ENCODE measurements around the gene NF1. TPM values are rescaled to one million over a fixed set of nuclear protein-coding genes. Genes with fewer than 3 reads are reported as not detected.
A peak's percentile ranks its signal among the peaks of the same experiment; 100 is the strongest.
"Not testable (repeated sequence)": the region's sequence is repeated elsewhere in the genome, so short reads cannot be mapped to it uniquely, and the experiment has no call there.

NF1 gene
- total RNA-seq (2014; rRNA removed; shearing (Covaris generic)) = 25.1 and 26.5 TPM in 2 replicates
- 32.0 and 38.9 TPM in 2 replicates for polyA plus RNA-seq (2015; cell fraction: cytosol; rRNA removed)
- 24.8 and 25.8 TPM in 2 replicates for polyA plus RNA-seq (2015; cell fraction: nucleus; rRNA removed)

GRCh38 chr17:31094600-31095235 lies at the start of gene NF1:
TSS of gene NF1 (plus strand) at chr17:31094977. CDS start at chr17:31095310, 333 bp downstream.
- DNase-seq (ENCODE audit: low read depth, low spot score) = peak; percentile 96
- in situ Hi-C loops (cut with HindIII; ENCODE audit: low pct_unique_long_range_greater_than_20kb, low sequenced_read_pairs) = no loop called here

- DNase-seq (ENCODE audit: low read depth, low spot score); in situ Hi-C loops (cut with HindIII; ENCODE audit: low pct_unique_long_range_greater_than_20kb, low sequenced_read_pairs): not testable (repeated sequence)
Measured at GRCh38 chr17:31046856-31047425, 47.8 kb upstream of the NF1 start.

GRCh38 chr17:31048142-31048541 lies 46.6 kb upstream of the NF1 start:
- in situ Hi-C loops (cut with HindIII; ENCODE audit: low pct_unique_long_range_greater_than_20kb, low sequenced_read_pairs) = no loop called here
- DNase-seq (ENCODE audit: low read depth, low spot score) = no peak

- no peak for DNase-seq (ENCODE audit: low read depth, low spot score)
- in situ Hi-C loops (cut with HindIII; ENCODE audit: low pct_unique_long_range_greater_than_20kb, low sequenced_read_pairs) = no loop called here
Measured at GRCh38 chr17:31048780-31049179, 46.0 kb upstream of the NF1 start.

- DNase-seq (ENCODE audit: low read depth, low spot score) = no peak
- in situ Hi-C loops (cut with HindIII; ENCODE audit: low pct_unique_long_range_greater_than_20kb, low sequenced_read_pairs) = no loop called here
Measured at GRCh38 chr17:31050948-31051347, 43.8 kb upstream of the NF1 start.

GRCh38 chr17:31051506-31051905 lies 43.3 kb upstream of the NF1 start:
- in situ Hi-C loops (cut with HindIII; ENCODE audit: low pct_unique_long_range_greater_than_20kb, low sequenced_read_pairs) = no loop called here
- DNase-seq (ENCODE audit: low read depth, low spot score) = no peak

- in situ Hi-C loops (cut with HindIII; ENCODE audit: low pct_unique_long_range_greater_than_20kb, low sequenced_read_pairs) = no loop called here
- DNase-seq (ENCODE audit: low read depth, low spot score) = peak; percentile 47
Measured at GRCh38 chr17:31052187-31052889, 42.4 kb upstream of the NF1 start.

- DNase-seq (ENCODE audit: low read depth, low spot score) = no peak
- in situ Hi-C loops (cut with HindIII; ENCODE audit: low pct_unique_long_range_greater_than_20kb, low sequenced_read_pairs) = no loop called here
Measured at GRCh38 chr17:31053071-31053470, 41.7 kb upstream of the NF1 start.

GRCh38 chr17:31054761-31055160 lies 40.0 kb upstream of the NF1 start:
- no peak for DNase-seq (ENCODE audit: low read depth, low spot score)
- in situ Hi-C loops (cut with HindIII; ENCODE audit: low pct_unique_long_range_greater_than_20kb, low sequenced_read_pairs) = no loop called here

- DNase-seq (ENCODE audit: low read depth, low spot score) = no peak
- in situ Hi-C loops (cut with HindIII; ENCODE audit: low pct_unique_long_range_greater_than_20kb, low sequenced_read_pairs) = no loop called here
Measured at GRCh38 chr17:31058976-31059375, 35.8 kb upstream of the NF1 start.

GRCh38 chr17:31060791-31061550 lies 33.8 kb upstream of the NF1 start:
- DNase-seq (ENCODE audit: low read depth, low spot score) = no peak
- in situ Hi-C loops (cut with HindIII; ENCODE audit: low pct_unique_long_range_greater_than_20kb, low sequenced_read_pairs) = no loop called here

GRCh38 chr17:31061678-31062077 lies 33.1 kb upstream of the NF1 start:
- DNase-seq (ENCODE audit: low read depth, low spot score) = peak; percentile 38
- in situ Hi-C loops (cut with HindIII; ENCODE audit: low pct_unique_long_range_greater_than_20kb, low sequenced_read_pairs) = no loop called here

GRCh38 chr17:31062346-31062745 lies 32.4 kb upstream of the NF1 start:
- DNase-seq (ENCODE audit: low read depth, low spot score) = no peak
- in situ Hi-C loops (cut with HindIII; ENCODE audit: low pct_unique_long_range_greater_than_20kb, low sequenced_read_pairs) = no loop called here

GRCh38 chr17:31064707-31065106 lies 30.1 kb upstream of the NF1 start:
- DNase-seq (ENCODE audit: low read depth, low spot score) = no peak
- in situ Hi-C loops (cut with HindIII; ENCODE audit: low pct_unique_long_range_greater_than_20kb, low sequenced_read_pairs) = no loop called here

- peak; percentile 53 for DNase-seq (ENCODE audit: low read depth, low spot score)
- in situ Hi-C loops (cut with HindIII; ENCODE audit: low pct_unique_long_range_greater_than_20kb, low sequenced_read_pairs) = no loop called here
Measured at GRCh38 chr17:31067691-31068184, 27.0 kb upstream of the NF1 start.

GRCh38 chr17:31068291-31068690 lies 26.5 kb upstream of the NF1 start:
- in situ Hi-C loops (cut with HindIII; ENCODE audit: low pct_unique_long_range_greater_than_20kb, low sequenced_read_pairs) = no loop called here
- DNase-seq (ENCODE audit: low read depth, low spot score) = peak; percentile 81

- in situ Hi-C loops (cut with HindIII; ENCODE audit: low pct_unique_long_range_greater_than_20kb, low sequenced_read_pairs) = no loop called here
Measured at GRCh38 chr17:31072186-31072585, 22.6 kb upstream of the NF1 start.

GRCh38 chr17:31073411-31073810 lies 21.4 kb upstream of the NF1 start:
- DNase-seq (ENCODE audit: low read depth, low spot score) = no peak
- in situ Hi-C loops (cut with HindIII; ENCODE audit: low pct_unique_long_range_greater_than_20kb, low sequenced_read_pairs) = no loop called here

More at GRCh38 chr17:31072186-31072585, 22.6 kb upstream of the NF1 start:
- no peak for DNase-seq (ENCODE audit: low read depth, low spot score)

Measured in SK-MEL-5 (cell line).